Measurements from ENCODE around the gene SSTR5. TPM values are rescaled to one million over a fixed set of nuclear protein-coding genes. Genes with fewer than 3 reads are reported as not detected.

SSTR5 gene
- total RNA-seq, 4 donors from 2014 or later = not detected

- Histone ChIP-seq H3K36me3 (no peaks in the 10 kb centered on the region), H3K9me3 (no peaks in the 10 kb centered on the region), H3K27me3 (peaks cover 0 to 66% (median 0%) of the 10 kb centered on the region in 4 donors), H3K4me3 (no peak overlapping the region), H3K27ac (no peak overlapping the region), H3K4me1 (peaks cover 0 to 11% (median 0%) of the 10 kb centered on the region in 3 donors)
- TF ChIP-seq CTCF (IDR thresholded peaks at IDR 0.05) (no peak), POLR2A (IDR thresholded peaks at IDR 0.05) (no peak)
- no peak for DNase-seq
- WGBS, 2 donors = 73 to 90% methylated on average over 6 to 8 of the region's 17 CpGs
- intact Hi-C loops (cut with DNase I) = no loop called here
Observed at GRCh38 chr16:1031666-1032065, 40.9 kb upstream of the SSTR5 start.

GRCh38 chr16:1032607-1033006 is 39.9 kb upstream of the SSTR5 start:
- Histone ChIP-seq H3K4me1 (peaks cover 0 to 20% (median 0%) of the 10 kb centered on the region in 3 donors), H3K4me3 (no peak overlapping the region), H3K36me3 (no peaks in the 10 kb centered on the region), H3K27me3 (peaks cover 0 to 76% (median 0%) of the 10 kb centered on the region in 4 donors), H3K9me3 (no peaks in the 10 kb centered on the region), H3K27ac (no peak overlapping the region)
- intact Hi-C loops (cut with DNase I) = no loop called here
- no peak for DNase-seq
- WGBS, 2 donors = 86 to 97% methylated on average over 2 of the region's 2 CpGs
- TF ChIP-seq POLR2A (IDR thresholded peaks at IDR 0.05) = no peak
- TF ChIP-seq CTCF (IDR thresholded peaks at IDR 0.05) = no peak

GRCh38 chr16:1033128-1033679 is 39.3 kb upstream of the SSTR5 start:
- H3K4me1 ChIP-seq = peaks cover 0 to 22% (median 0%) of the 10 kb centered on the region in 3 donors
- no peaks in the 10 kb centered on the region for H3K9me3 ChIP-seq
- peaks cover 0 to 76% (median 0%) of the 10 kb centered on the region in 4 donors for H3K27me3 ChIP-seq
- no peaks in the 10 kb centered on the region for H3K36me3 ChIP-seq
- no peak overlapping the region for H3K27ac ChIP-seq
- no peak for DNase-seq
- intact Hi-C loops (cut with DNase I) = no loop called here
- H3K4me3 ChIP-seq = no peak overlapping the region
- TF ChIP-seq CTCF (IDR thresholded peaks at IDR 0.05) (no peak), POLR2A (IDR thresholded peaks at IDR 0.05) (no peak)
- WGBS, 2 donors = 93 to 98% methylated on average over 3 of the region's 3 CpGs

- intact Hi-C loops (cut with DNase I) = no loop called here
- no peak overlapping the region for H3K4me3 ChIP-seq
- no peak for DNase-seq
- WGBS, 2 donors = 79 to 85% methylated on average over 3 to 4 of the region's 6 CpGs
- no peak overlapping the region for H3K27ac ChIP-seq
- no peaks in the 10 kb centered on the region for H3K9me3 ChIP-seq
- H3K4me1 ChIP-seq = peaks cover 0 to 22% (median 0%) of the 10 kb centered on the region in 3 donors
- H3K27me3 ChIP-seq = peaks cover 0 to 76% (median 0%) of the 10 kb centered on the region in 4 donors
- TF ChIP-seq CTCF (IDR thresholded peaks at IDR 0.05) (no peak), POLR2A (IDR thresholded peaks at IDR 0.05) (no peak)
- H3K36me3 ChIP-seq = no peaks in the 10 kb centered on the region
Observed at GRCh38 chr16:1034230-1035065, 38.1 kb upstream of the SSTR5 start.

GRCh38 chr16:1035066-1035415 is 37.5 kb upstream of the SSTR5 start:
- 75 to 90% methylated on average over 4 to 6 of the region's 7 CpGs for WGBS, 2 donors
- Histone ChIP-seq H3K4me3 (no peak overlapping the region), H3K9me3 (no peaks in the 10 kb centered on the region), H3K27me3 (peaks cover 0 to 76% (median 0%) of the 10 kb centered on the region in 4 donors), H3K27ac (no peak overlapping the region), H3K36me3 (no peaks in the 10 kb centered on the region), H3K4me1 (peaks cover 0 to 22% (median 0%) of the 10 kb centered on the region in 3 donors)
- no peak for DNase-seq
- intact Hi-C loops (cut with DNase I) = no loop called here
- TF ChIP-seq POLR2A (IDR thresholded peaks at IDR 0.05) (no peak), CTCF (IDR thresholded peaks at IDR 0.05) (no peak)
